OCI-LY1 (cell line): ENCODE results near the gene EIF4ENIF1.

ENCODE experiments used
- H2AFZ ChIP-seq: fragments of 200-600 bp; sonication (generic), shearing (Covaris generic); 2 replicates; pipeline ENCODE4 v1.6.0; 2014; ENCODE audit warnings: antibody characterized with exemption, mild to moderate bottlenecking, low read length
- H3F3A ChIP-seq: fragments of 200-600 bp; sonication (generic), shearing (Covaris generic); 2 replicates; pipeline ENCODE4 v1.6.0; 2014; ENCODE audit warnings: mild to moderate bottlenecking, antibody characterized with exemption, low read length, moderate library complexity; ENCODE audit not compliant: insufficient read depth
- H3K27ac ChIP-seq: fragments of 200-600 bp; sonication (generic); 2 replicates; pipeline ENCODE4 v1.5.1; 2014; ENCODE audit warnings: low read length, mixed run types, mild to moderate bottlenecking, low read depth; ENCODE audit not compliant: poor library complexity, severe bottlenecking
- H3K27me3 ChIP-seq: fragments of 200-600 bp; sonication (generic); 2 replicates; pipeline ENCODE4 v1.6.0; 2014; ENCODE audit warnings: antibody characterized with exemption, mild to moderate bottlenecking, low read length, moderate library complexity; ENCODE audit not compliant: insufficient read depth
- H3K36me3 ChIP-seq: fragments of 200-600 bp; sonication (generic); 2 replicates; pipeline ENCODE4 v1.6.1; 2014; ENCODE audit warnings: mild to moderate bottlenecking, antibody characterized with exemption, low read length, moderate library complexity, mixed read lengths; ENCODE audit not compliant: insufficient read depth
- H3K4me1 ChIP-seq: fragments of 200-600 bp; sonication (generic); 2 replicates; pipeline ENCODE4 v1.5.1; 2014; ENCODE audit warnings: mild to moderate bottlenecking, low read length, moderate library complexity; ENCODE audit not compliant: insufficient read depth, severe bottlenecking
- H3K4me2 ChIP-seq: fragments of 200-600 bp; sonication (generic), shearing (Covaris generic); 2 replicates; pipeline ENCODE4 v1.6.1; 2014; ENCODE audit warnings: low read length
- H3K4me3 ChIP-seq: fragments of 200-600 bp; sonication (generic); 2 replicates; pipeline ENCODE4 v1.5.1; 2014; ENCODE audit warnings: low read length, low read depth, mild to moderate bottlenecking, mixed read lengths; ENCODE audit not compliant: poor library complexity, severe bottlenecking
- H3K79me2 ChIP-seq: fragments of 200-600 bp; shearing (Covaris generic); 2 replicates; pipeline ENCODE4 v1.6.1; 2016; ENCODE audit warnings: mixed run types, low read length, mixed read lengths; ENCODE audit not compliant: insufficient read depth
- H3K9ac ChIP-seq: fragments of 200-600 bp; sonication (generic), shearing (Covaris generic); 2 replicates; pipeline ENCODE4 v1.6.1; 2014; ENCODE audit warnings: mild to moderate bottlenecking, low read length, mixed read lengths
- H3K9me2 ChIP-seq: fragments of 200-600 bp; sonication (generic), shearing (Covaris generic); 2 replicates; pipeline ENCODE4 v1.6.1; 2014; ENCODE audit warnings: low read depth, mild to moderate bottlenecking, low read length, mixed read lengths
- H3K9me3 ChIP-seq: fragments of 200-600 bp; shearing (Covaris generic); 2 replicates; pipeline ENCODE4 v1.6.1; 2014; ENCODE audit warnings: low read length, mixed read lengths
- H4K20me1 ChIP-seq: fragments of 200-600 bp; sonication (generic), shearing (Covaris generic); 2 replicates; pipeline ENCODE4 v1.6.0; 2016; ENCODE audit warnings: mild to moderate bottlenecking, low read length; ENCODE audit not compliant: insufficient read depth
- EZH2 ChIP-seq: fragments of 200-600 bp; sonication (generic), shearing (Covaris generic); IDR thresholded peaks from 2 replicates; pipeline ENCODE4 v1.8.0; 2017; ENCODE audit warnings: borderline replicate concordance, mixed run types, mild to moderate bottlenecking, antibody characterized with exemption, low read length, moderate library complexity, mixed read lengths
- TF ChIP-seq, protein P1 (sequence below): fragments of 200-600 bp; sonication (generic), shearing (Covaris generic); IDR thresholded peaks from 2 replicates; pipeline ENCODE4 v1.5.1; 2017; ENCODE audit warnings: mild to moderate bottlenecking, antibody characterized with exemption, low read length, moderate library complexity, mixed read lengths

EIF4ENIF1 gene

GRCh38 chr22:31475800-31476199 lies 13.8 kb downstream of the EIF4ENIF1 start:
- H2AFZ ChIP-seq = no peak overlapping the region
- H3K9ac ChIP-seq = no peak overlapping the region
- H3K4me2 ChIP-seq = no peak overlapping the region
- H3K4me1 ChIP-seq = peaks cover 15% of the 10 kb centered on the region
- H3K27ac ChIP-seq = no peak overlapping the region
- no peaks in the 10 kb centered on the region for H3K9me3 ChIP-seq
- TF ChIP-seq EZH2 = no peak
- TF ChIP-seq, protein P1, sequence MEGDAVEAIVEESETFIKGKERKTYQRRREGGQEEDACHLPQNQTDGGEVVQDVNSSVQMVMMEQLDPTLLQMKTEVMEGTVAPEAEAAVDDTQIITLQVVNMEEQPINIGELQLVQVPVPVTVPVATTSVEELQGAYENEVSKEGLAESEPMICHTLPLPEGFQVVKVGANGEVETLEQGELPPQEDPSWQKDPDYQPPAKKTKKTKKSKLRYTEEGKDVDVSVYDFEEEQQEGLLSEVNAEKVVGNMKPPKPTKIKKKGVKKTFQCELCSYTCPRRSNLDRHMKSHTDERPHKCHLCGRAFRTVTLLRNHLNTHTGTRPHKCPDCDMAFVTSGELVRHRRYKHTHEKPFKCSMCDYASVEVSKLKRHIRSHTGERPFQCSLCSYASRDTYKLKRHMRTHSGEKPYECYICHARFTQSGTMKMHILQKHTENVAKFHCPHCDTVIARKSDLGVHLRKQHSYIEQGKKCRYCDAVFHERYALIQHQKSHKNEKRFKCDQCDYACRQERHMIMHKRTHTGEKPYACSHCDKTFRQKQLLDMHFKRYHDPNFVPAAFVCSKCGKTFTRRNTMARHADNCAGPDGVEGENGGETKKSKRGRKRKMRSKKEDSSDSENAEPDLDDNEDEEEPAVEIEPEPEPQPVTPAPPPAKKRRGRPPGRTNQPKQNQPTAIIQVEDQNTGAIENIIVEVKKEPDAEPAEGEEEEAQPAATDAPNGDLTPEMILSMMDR = no peak
- no peak overlapping the region for H3K4me3 ChIP-seq
- H3K27me3 ChIP-seq = no peaks in the 10 kb centered on the region
- H3K36me3 ChIP-seq = peaks cover 79% of the 10 kb centered on the region
- no peaks in the 10 kb centered on the region for H3F3A ChIP-seq
- H3K79me2 ChIP-seq = peaks cover 26% of the 10 kb centered on the region
- H3K9me2 ChIP-seq = no peaks in the 10 kb centered on the region
- no peaks in the 10 kb centered on the region for H4K20me1 ChIP-seq

DNA sequence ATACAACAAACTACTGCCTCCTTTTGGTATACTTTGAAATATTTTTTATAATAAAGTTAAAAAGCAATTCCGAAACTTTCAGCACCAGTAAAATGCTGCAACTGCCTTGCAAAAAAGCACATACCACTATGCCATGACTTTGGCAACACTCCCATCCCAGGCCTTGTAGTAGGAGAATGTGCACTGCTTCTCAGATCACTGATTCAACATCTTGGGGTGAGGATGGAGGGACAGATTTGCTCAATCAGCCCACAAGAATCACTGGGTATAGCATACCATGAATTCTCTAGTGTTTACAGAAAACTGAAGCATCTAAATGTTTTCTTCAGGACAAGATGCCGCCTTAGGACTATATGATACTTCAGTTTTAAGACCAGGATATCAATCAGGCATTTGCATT lies 14.9 kb downstream of the EIF4ENIF1 start:
- H3K4me3 ChIP-seq = no peak overlapping the region
- peaks cover 74% of the 10 kb centered on the region for H3K36me3 ChIP-seq
- no peak overlapping the region for H2AFZ ChIP-seq
- H3K4me2 ChIP-seq = no peak overlapping the region
- H3F3A ChIP-seq = no peaks in the 10 kb centered on the region
- no peaks in the 10 kb centered on the region for H4K20me1 ChIP-seq
- H3K9me2 ChIP-seq = no peaks in the 10 kb centered on the region
- H3K9ac ChIP-seq = no peak overlapping the region
- no peaks in the 10 kb centered on the region for H3K9me3 ChIP-seq
- H3K27me3 ChIP-seq = no peaks in the 10 kb centered on the region
- H3K79me2 ChIP-seq = peaks cover 22% of the 10 kb centered on the region
- peaks cover 15% of the 10 kb centered on the region for H3K4me1 ChIP-seq
- TF ChIP-seq, protein P1 = no peak
- TF ChIP-seq EZH2 = no peak
- no peak overlapping the region for H3K27ac ChIP-seq

- Histone ChIP-seq H4K20me1 (no peaks in the 10 kb centered on the region), H3K4me2 (no peak overlapping the region), H3K9me3 (no peaks in the 10 kb centered on the region), H3K4me3 (no peak overlapping the region), H3K27me3 (no peaks in the 10 kb centered on the region), H3K36me3 (peaks cover 86% of the 10 kb centered on the region), H3K9me2 (no peaks in the 10 kb centered on the region), H3K27ac (no peak overlapping the region), H3K79me2 (no peaks in the 10 kb centered on the region), H3K9ac (no peak overlapping the region), H3K4me1 (no peaks in the 10 kb centered on the region), H2AFZ (no peak overlapping the region), H3F3A (no peaks in the 10 kb centered on the region)
- no peak for TF ChIP-seq EZH2
- TF ChIP-seq, protein P1 = no peak
Measured at GRCh38 chr22:31465307-31465706, 24.3 kb downstream of the EIF4ENIF1 start.
